Colonic mucosa (tissue), 4 donors: ENCODE measurements around the gene PTPRM. TPM values are rescaled to one million over a fixed set of nuclear protein-coding genes. Genes with fewer than 3 reads are reported as not detected.

Experiments
- DNase-seq: peaks from one replicate; pipeline ENCODE4 v3.0.0-alpha.2; 2020
- H3K27ac ChIP-seq: fragments of 200-600 bp; one replicate; pipeline ENCODE4 v1.8.0; 2021
- H3K27me3 ChIP-seq: fragments of 200-600 bp; one replicate; pipeline ENCODE4 v1.8.0; 2021
- H3K36me3 ChIP-seq: fragments of 200-600 bp; one replicate; pipeline ENCODE4 v1.8.0; 2021
- H3K4me1 ChIP-seq: fragments of 200-600 bp; one replicate; pipeline ENCODE4 v1.8.0; 2021; ENCODE audit warnings: mild to moderate bottlenecking
- H3K4me3 ChIP-seq: fragments of 200-600 bp; one replicate; pipeline ENCODE4 v1.8.0; 2021
- H3K9ac ChIP-seq, 2 donors: one replicate each; pipeline ENCODE4 v1.7.0; 2013; ENCODE audit warnings: control low read depth in 2 of 2, low read depth in 2 of 2, low read length in 2 of 2
- H3K9me3 ChIP-seq: fragments of 200-600 bp; one replicate; pipeline ENCODE4 v1.8.0; 2021
- CTCF ChIP-seq: fragments of 200-600 bp; IDR thresholded peaks from one replicate; pipeline ENCODE4 v1.8.0; 2022; ENCODE audit warnings: antibody characterized with exemption, mild to moderate bottlenecking
- intact Hi-C: fragments of 100-400 bp; cut with DNase I; formaldehyde crosslinking; loops from one replicate; pipeline ENCODE4 v1.14.1; 2022
- total RNA-seq, 2 donors: library from RNA; stranded (reverse); fragmentation: NEBNext Ultra II Directional in 1 of 2; extraction: Animal tissue kit (Norgen Biotek cat#: 25700) in 1 of 2; gene quantifications; one replicate each; pipeline ENCODE4 v1.2.1, GENCODE V29; 2021
- donor health status: healthy.
- donor health status: DM: no; HTN: no; CAD: no.
- donor health status: DM: no; HTN: no; CAD: no.

The PTPRM gene
- total RNA-seq, 2 donors from 2014 or later: 8.1 to 13.9 TPM

GRCh38 chr18:8411492-8411891, 844.4 kb downstream of the PTPRM start:
- DNase-seq: no peak
- Histone ChIP-seq H3K4me1 (no peaks in the 10 kb centered on the region), H3K4me3 (no peak overlapping the region), H3K27me3 (no peaks in the 10 kb centered on the region), H3K9me3 (no peaks in the 10 kb centered on the region), H3K36me3 (no peaks in the 10 kb centered on the region), H3K9ac (no peak overlapping the region), H3K27ac (no peak overlapping the region)
- no peak for TF ChIP-seq CTCF
- intact Hi-C loops: no loop called here

- no peak for TF ChIP-seq CTCF
- no peak for DNase-seq
- Histone ChIP-seq H3K27me3 (no peaks in the 10 kb centered on the region), H3K9ac (no peak overlapping the region), H3K4me1 (no peaks in the 10 kb centered on the region), H3K4me3 (no peak overlapping the region), H3K36me3 (no peaks in the 10 kb centered on the region), H3K27ac (no peak overlapping the region), H3K9me3 (no peaks in the 10 kb centered on the region)
- intact Hi-C loops: no loop called here
These were observed 845.0 kb downstream of the PTPRM start for GRCh38 chr18:8412117-8412516.

GRCh38 chr18:8413189-8413588, 846.1 kb downstream of the PTPRM start:
- Histone ChIP-seq H3K4me3 (no peak overlapping the region), H3K27me3 (no peaks in the 10 kb centered on the region), H3K9me3 (no peaks in the 10 kb centered on the region), H3K9ac (no peak overlapping the region), H3K4me1 (no peaks in the 10 kb centered on the region), H3K27ac (no peak overlapping the region), H3K36me3 (no peaks in the 10 kb centered on the region)
- no peak for DNase-seq
- intact Hi-C loops: no loop called here
- TF ChIP-seq CTCF: no peak

GRCh38 chr18:8413751-8414150, 846.6 kb downstream of the PTPRM start:
- H3K9me3 ChIP-seq: no peaks in the 10 kb centered on the region

GRCh38 chr18:8416212-8417019, 849.3 kb downstream of the PTPRM start:
- intact Hi-C loops: no loop called here
- Histone ChIP-seq H3K9ac (no peak overlapping the region), H3K27me3 (no peaks in the 10 kb centered on the region), H3K4me1 (no peaks in the 10 kb centered on the region), H3K4me3 (no peak overlapping the region), H3K9me3 (no peaks in the 10 kb centered on the region), H3K27ac (no peak overlapping the region), H3K36me3 (no peaks in the 10 kb centered on the region)
- TF ChIP-seq CTCF: no peak
- DNase-seq: no peak

More at GRCh38 chr18:8413751-8414150, 846.6 kb downstream of the PTPRM start:
- Histone ChIP-seq H3K9ac (no peak overlapping the region), H3K36me3 (no peaks in the 10 kb centered on the region), H3K27me3 (no peaks in the 10 kb centered on the region), H3K27ac (no peak overlapping the region), H3K4me3 (no peak overlapping the region), H3K4me1 (no peaks in the 10 kb centered on the region)
- intact Hi-C loops: no loop called here
- no peak for TF ChIP-seq CTCF
- DNase-seq: no peak
